Measurements from ENCODE around the gene NEAT1.

NEAT1 gene

DNA sequence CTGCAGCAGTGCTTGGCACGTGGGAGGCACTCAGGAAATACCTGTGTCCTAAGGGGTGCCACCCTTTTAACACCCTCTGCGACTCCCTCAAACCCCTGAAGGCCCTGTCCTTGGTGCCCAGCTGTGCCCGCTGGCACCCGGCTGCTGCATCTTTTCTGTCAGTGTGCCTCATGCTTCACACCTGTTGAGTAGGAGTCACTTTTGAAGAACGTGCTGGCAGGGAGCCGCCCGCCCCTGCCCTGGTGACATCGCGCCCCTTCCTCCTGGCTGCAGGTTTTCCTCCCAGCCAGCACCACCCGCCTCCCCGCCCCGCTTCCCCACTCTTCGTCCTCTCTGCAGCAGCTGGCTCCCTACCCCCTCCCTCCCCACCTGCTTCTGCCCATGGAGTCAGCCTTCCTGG is 18.4 kb upstream of the NEAT1 start:
- Histone ChIP-seq H3K36me3 (replicated peaks; ENCODE audit: low read depth, low read length) (peaks cover 42% of the 10 kb centered on the region), H3K79me2 (ENCODE audit: low read length) (no peaks in the 10 kb centered on the region), H4K20me1 (ENCODE audit: insufficient read depth, low read length) (no peaks in the 10 kb centered on the region; the same call in 1 of the 2 replicates), H2AFZ (ENCODE audit: low read depth, low read length) (no peak overlapping the region), H3K9me3 (ENCODE audit: insufficient read depth, low read length) (no peaks in the 10 kb centered on the region), H3K4me1 (ENCODE audit: low read length) (peaks cover 32% of the 10 kb centered on the region), H3K4me2 (ENCODE audit: low read length) (peak overlapping the region; percentile 94), H3K27me3 (ENCODE audit: low read depth, low read length) (no peaks in the 10 kb centered on the region), H3K27ac (ENCODE audit: low read length) (peak overlapping the region; percentile 80), H3K4me3 (ENCODE audit: low read length) (0 out of 2 replicates have a peak overlapping the region, but pooled peaks have one; percentile 35), H3K9ac (ENCODE audit: low read length) (peak overlapping the region; percentile 33; the same call in 1 of the 2 replicates)
- TF ChIP-seq, protein P1, sequence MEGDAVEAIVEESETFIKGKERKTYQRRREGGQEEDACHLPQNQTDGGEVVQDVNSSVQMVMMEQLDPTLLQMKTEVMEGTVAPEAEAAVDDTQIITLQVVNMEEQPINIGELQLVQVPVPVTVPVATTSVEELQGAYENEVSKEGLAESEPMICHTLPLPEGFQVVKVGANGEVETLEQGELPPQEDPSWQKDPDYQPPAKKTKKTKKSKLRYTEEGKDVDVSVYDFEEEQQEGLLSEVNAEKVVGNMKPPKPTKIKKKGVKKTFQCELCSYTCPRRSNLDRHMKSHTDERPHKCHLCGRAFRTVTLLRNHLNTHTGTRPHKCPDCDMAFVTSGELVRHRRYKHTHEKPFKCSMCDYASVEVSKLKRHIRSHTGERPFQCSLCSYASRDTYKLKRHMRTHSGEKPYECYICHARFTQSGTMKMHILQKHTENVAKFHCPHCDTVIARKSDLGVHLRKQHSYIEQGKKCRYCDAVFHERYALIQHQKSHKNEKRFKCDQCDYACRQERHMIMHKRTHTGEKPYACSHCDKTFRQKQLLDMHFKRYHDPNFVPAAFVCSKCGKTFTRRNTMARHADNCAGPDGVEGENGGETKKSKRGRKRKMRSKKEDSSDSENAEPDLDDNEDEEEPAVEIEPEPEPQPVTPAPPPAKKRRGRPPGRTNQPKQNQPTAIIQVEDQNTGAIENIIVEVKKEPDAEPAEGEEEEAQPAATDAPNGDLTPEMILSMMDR (IDR thresholded peaks at IDR 0.05; ENCODE audit: low read depth, low read length) = no peak
- TF ChIP-seq EZH2phosphoT487 (IDR thresholded peaks at IDR 0.05; ENCODE audit: low read depth) = no peak

DNA sequence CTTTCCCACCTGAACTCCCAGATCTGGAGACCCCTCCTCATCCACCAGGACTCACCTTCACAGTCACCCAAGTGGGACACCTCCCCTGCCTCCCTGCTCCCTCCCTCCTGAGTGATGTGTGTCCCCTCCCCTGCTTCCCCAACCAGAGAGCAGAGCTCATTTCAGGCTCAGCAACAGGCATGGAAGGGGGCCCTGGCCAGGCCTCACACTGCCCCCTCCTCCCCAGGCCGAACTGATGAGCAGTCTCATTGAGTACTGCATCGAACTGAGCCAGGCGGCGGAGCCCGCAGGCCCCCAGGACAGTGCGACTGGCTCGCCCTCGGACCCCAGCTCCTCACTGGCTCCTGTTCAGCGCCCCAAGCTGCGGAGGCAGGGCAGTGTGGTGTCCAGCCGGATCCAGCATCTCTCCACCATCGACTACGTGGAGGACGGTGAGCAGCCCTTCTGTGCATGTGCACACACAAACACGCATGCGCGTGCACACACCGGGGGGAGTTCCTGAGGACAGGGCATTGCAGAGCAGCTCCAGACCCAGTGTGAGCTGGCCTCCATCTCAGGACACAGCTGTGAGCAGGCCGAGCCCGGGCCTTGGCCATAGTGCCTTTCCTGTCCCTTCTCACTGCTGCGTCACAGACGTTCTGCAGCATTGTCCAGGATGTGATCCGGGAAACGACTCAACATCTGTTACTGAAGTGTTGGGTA is 17.8 kb upstream of the NEAT1 start:
- Histone ChIP-seq H3K4me2 (ENCODE audit: low read length) (no peak overlapping the region), H3K4me3 (ENCODE audit: low read length) (no peak overlapping the region), H2AFZ (ENCODE audit: low read depth, low read length) (no peak overlapping the region), H3K79me2 (ENCODE audit: low read length) (no peaks in the 10 kb centered on the region), H4K20me1 (ENCODE audit: insufficient read depth, low read length) (no peaks in the 10 kb centered on the region; the same call in 1 of the 2 replicates), H3K36me3 (replicated peaks; ENCODE audit: low read depth, low read length) (peaks cover 45% of the 10 kb centered on the region), H3K9ac (ENCODE audit: low read length) (no peak overlapping the region), H3K27me3 (ENCODE audit: low read depth, low read length) (no peaks in the 10 kb centered on the region), H3K27ac (ENCODE audit: low read length) (no peak overlapping the region), H3K9me3 (ENCODE audit: insufficient read depth, low read length) (no peaks in the 10 kb centered on the region), H3K4me1 (ENCODE audit: low read length) (peaks cover 32% of the 10 kb centered on the region)
- TF ChIP-seq EZH2phosphoT487 (IDR thresholded peaks at IDR 0.05; ENCODE audit: low read depth) = no peak
- TF ChIP-seq, protein P1 (IDR thresholded peaks at IDR 0.05; ENCODE audit: low read depth, low read length) = no peak

DNA sequence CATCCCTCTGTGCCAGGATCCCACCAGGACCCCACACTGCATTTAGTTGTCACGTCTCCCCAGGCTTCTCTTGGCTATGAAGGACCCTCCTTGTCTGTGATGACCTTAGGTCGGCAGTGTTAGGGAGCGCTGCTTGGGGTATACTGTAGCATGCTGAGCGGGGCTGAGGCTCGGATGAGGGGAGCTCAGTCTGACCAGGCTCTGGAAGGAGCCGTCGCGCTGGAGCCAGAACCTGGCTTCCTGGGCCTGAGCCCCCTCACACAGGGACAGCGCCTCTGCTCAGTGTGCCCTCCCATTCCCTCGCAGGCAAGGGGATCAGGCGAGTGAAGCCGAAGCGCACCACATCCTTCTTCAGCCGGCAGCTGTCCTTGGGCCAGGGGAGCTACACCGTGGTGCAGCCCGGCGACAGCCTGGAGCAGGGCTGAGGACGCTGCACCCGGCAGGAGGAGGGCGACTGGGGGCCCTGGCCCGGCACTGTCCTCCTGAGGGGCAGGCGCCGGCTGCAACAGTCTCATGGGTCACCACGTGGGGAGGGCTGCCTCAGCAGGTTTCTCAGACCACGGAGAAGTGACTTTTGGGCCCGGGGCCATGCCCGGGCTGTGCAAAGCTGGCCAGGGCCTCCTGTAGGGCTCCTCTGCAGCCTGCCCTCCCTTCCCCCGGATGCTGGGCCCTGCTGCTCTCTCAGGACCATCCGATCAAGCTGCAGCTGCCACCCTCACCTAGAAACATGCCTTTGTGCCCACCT is 11.5 kb upstream of the NEAT1 start:
- H3K27me3 ChIP-seq (ENCODE audit: low read depth, low read length) = no peaks in the 10 kb centered on the region
- peaks cover 23% of the 10 kb centered on the region for H3K36me3 ChIP-seq (replicated peaks; ENCODE audit: low read depth, low read length)
- TF ChIP-seq, protein P1 (IDR thresholded peaks at IDR 0.05; ENCODE audit: low read depth, low read length) = no peak
- TF ChIP-seq EZH2phosphoT487 (IDR thresholded peaks at IDR 0.05; ENCODE audit: low read depth) = no peak
- no peaks in the 10 kb centered on the region for H3K9me3 ChIP-seq (ENCODE audit: insufficient read depth, low read length)
- H3K27ac ChIP-seq (ENCODE audit: low read length) = no peak overlapping the region
- no peaks in the 10 kb centered on the region for H4K20me1 ChIP-seq (ENCODE audit: insufficient read depth, low read length)
- H3K79me2 ChIP-seq (ENCODE audit: low read length) = no peaks in the 10 kb centered on the region
- no peak overlapping the region for H2AFZ ChIP-seq (ENCODE audit: low read depth, low read length)
- peaks cover 15% of the 10 kb centered on the region for H3K4me1 ChIP-seq (ENCODE audit: low read length)
- no peak overlapping the region for H3K4me2 ChIP-seq (ENCODE audit: low read length)
- no peak overlapping the region for H3K9ac ChIP-seq (ENCODE audit: low read length)
- H3K4me3 ChIP-seq (ENCODE audit: low read length) = no peak overlapping the region

DNA sequence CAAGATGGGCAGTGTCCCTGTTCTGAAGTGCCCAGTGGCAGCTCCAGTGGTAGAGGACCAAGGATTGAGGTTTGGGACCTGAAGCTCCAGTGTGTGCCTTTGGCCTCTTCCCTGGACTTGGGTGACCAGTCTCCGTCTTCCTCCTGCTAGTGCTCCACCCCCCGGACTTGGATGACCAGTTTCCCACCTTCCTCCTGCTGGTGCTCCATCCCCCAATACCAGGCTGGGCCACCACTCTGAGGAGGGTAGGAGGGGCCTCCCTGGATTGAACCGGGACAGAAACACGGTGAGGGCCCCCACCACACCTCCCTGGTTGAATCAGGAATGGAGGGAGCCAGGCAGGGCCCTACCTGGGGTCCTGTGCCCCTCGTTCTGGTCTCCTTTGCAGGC is 10.9 kb upstream of the NEAT1 start:
- Histone ChIP-seq H3K79me2 (ENCODE audit: low read length) (peaks cover 3% of the 10 kb centered on the region; the same call in 1 of the 2 replicates), H3K9me3 (ENCODE audit: insufficient read depth, low read length) (no peaks in the 10 kb centered on the region), H3K4me1 (ENCODE audit: low read length) (peaks cover 20% of the 10 kb centered on the region), H3K4me3 (ENCODE audit: low read length) (no peak overlapping the region), H3K27ac (ENCODE audit: low read length) (no peak overlapping the region), H3K36me3 (replicated peaks; ENCODE audit: low read depth, low read length) (peaks cover 23% of the 10 kb centered on the region), H3K27me3 (ENCODE audit: low read depth, low read length) (no peaks in the 10 kb centered on the region), H2AFZ (ENCODE audit: low read depth, low read length) (no peak overlapping the region), H4K20me1 (ENCODE audit: insufficient read depth, low read length) (no peaks in the 10 kb centered on the region), H3K9ac (ENCODE audit: low read length) (no peak overlapping the region), H3K4me2 (ENCODE audit: low read length) (no peak overlapping the region)
- TF ChIP-seq, protein P1 (IDR thresholded peaks at IDR 0.05; ENCODE audit: low read depth, low read length) = no peak
- TF ChIP-seq EZH2phosphoT487 (IDR thresholded peaks at IDR 0.05; ENCODE audit: low read depth) = no peak
